C4-2B (cell line): ENCODE results near the gene SPOCK3.

Experiments used
- H3K27ac ChIP-seq: fragments of 450-650 bp; 2 replicates; pipeline ENCODE4 v1.5.1; 2017
- ZFX ChIP-seq: fragments of 450-650 bp; IDR thresholded peaks from 2 replicates; pipeline ENCODE4 v1.6.1; 2017
- TF ChIP-seq, protein P1 (sequence below): fragments of 450-650 bp; conservative IDR thresholded peaks from 2 replicates; pipeline ENCODE4 v1.5.1; 2017; ENCODE audit warnings: mild to moderate bottlenecking

SPOCK3 gene

DNA sequence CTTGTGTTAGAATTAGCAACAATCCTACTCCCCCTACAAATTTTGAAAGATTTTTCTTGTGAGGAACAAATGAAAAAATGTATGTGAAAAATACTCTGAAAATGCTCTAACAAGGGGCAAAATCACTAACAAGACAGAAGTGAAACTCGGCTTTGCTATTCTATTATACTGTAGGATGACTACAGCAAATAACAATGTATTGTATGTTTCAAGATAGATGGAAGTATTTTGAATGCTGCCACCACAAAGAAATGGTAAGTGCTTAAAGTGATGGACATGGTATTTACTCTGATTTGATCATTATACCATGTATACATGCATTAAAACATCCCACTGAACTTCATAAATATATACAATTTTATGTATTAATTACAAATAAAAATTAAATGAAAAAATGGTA, 192.8 kb downstream of the SPOCK3 start:
- TF ChIP-seq, protein P1, sequence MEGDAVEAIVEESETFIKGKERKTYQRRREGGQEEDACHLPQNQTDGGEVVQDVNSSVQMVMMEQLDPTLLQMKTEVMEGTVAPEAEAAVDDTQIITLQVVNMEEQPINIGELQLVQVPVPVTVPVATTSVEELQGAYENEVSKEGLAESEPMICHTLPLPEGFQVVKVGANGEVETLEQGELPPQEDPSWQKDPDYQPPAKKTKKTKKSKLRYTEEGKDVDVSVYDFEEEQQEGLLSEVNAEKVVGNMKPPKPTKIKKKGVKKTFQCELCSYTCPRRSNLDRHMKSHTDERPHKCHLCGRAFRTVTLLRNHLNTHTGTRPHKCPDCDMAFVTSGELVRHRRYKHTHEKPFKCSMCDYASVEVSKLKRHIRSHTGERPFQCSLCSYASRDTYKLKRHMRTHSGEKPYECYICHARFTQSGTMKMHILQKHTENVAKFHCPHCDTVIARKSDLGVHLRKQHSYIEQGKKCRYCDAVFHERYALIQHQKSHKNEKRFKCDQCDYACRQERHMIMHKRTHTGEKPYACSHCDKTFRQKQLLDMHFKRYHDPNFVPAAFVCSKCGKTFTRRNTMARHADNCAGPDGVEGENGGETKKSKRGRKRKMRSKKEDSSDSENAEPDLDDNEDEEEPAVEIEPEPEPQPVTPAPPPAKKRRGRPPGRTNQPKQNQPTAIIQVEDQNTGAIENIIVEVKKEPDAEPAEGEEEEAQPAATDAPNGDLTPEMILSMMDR, result no peak
- TF ChIP-seq ZFX, result no peak
- H3K27ac ChIP-seq, result no peak overlapping the region

DNA sequence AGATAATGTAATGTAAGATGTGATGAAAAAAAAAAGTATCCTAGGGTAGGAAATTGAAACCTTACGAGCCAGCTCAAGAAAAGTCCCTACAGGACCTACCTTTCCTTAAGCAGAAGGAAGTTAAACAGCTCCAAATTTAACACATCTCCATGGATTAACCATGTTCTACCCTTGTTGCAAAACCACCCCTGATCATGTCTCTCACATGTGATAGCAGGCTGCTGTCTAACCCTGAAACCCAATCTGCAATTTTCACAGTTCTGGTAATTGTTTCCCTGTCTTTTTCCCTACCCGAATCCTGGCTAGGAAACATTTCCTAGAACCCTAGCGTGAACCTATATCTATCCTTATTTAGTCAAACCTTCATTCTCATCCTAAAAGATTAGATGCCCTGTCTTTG, 198.9 kb downstream of the SPOCK3 start:
- H3K27ac ChIP-seq, result no peak overlapping the region
- TF ChIP-seq, protein P1, result no peak
- no peak for TF ChIP-seq ZFX

GRCh38 chr4:167034983-167035382, 199.3 kb downstream of the SPOCK3 start:
- no peak overlapping the region for H3K27ac ChIP-seq
- TF ChIP-seq, protein P1, result no peak
- TF ChIP-seq ZFX, result no peak

GRCh38 chr4:167032871-167033270, 201.4 kb downstream of the SPOCK3 start:
- H3K27ac ChIP-seq, result no peak overlapping the region
- TF ChIP-seq, protein P1, result no peak

DNA sequence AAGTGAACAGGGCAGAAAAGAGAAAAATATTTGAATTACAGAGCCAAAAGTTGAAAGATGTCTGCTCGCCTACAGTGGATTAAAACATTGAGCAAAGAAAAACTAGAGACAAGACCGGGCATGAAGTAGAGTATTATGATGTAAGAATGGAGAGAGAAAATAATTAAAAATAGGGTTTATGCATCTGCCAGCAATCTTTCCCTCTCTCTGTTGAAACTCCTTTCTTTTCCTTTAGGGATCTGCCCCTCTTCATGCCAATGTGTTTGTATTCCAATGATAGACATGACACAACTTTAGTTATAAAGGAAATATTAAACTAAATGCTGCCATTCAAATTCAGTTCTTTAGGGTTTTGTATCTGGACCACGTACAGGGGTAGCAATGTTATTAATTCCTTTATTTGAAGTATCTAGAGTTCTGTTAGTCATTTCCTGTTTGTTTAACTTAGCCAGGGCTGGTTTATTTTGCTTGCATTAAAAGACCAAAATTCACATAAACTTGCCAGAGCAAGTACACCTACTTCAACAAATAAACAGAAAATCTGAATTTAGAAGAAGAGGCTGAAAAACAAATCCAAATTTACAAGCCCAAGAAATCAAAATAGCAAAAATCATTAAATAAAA, 202.6 kb downstream of the SPOCK3 start:
- H3K27ac ChIP-seq, result no peak overlapping the region
- TF ChIP-seq, protein P1, result no peak
- TF ChIP-seq ZFX, result no peak

- TF ChIP-seq, protein P1, result no peak
- TF ChIP-seq ZFX, result no peak
- no peak overlapping the region for H3K27ac ChIP-seq
Observed at GRCh38 chr4:167028976-167029375, 205.3 kb downstream of the SPOCK3 start.

GRCh38 chr4:167025670-167026069, 208.6 kb downstream of the SPOCK3 start:
- no peak for TF ChIP-seq ZFX
- TF ChIP-seq, protein P1, result no peak
- H3K27ac ChIP-seq, result no peak overlapping the region
